GM18505 (cell line): Measurements from ENCODE around the gene RAD51B.

Experiments used
- ATAC-seq: cut with Tn5 transposase; IDR thresholded peaks from one replicate; pipeline ENCODE4 v1.9.1; 2021; ENCODE audit not compliant: unreplicated experiment
- POLR2A ChIP-seq: IDR thresholded peaks from 4 replicates; pipeline ENCODE4 v1.6.1; 2011; ENCODE audit warnings: borderline replicate concordance; ENCODE audit not compliant: insufficient read depth, insufficient read length; ENCODE audit errors: extremely low read depth

RAD51B gene

GRCh38 chr14:68137704-68138619 is 318.4 kb downstream of the RAD51B start:
- no peak for TF ChIP-seq POLR2A
- ATAC-seq: no peak

- no peak for TF ChIP-seq POLR2A
- ATAC-seq: no peak
These were observed 320.0 kb downstream of the RAD51B start for GRCh38 chr14:68139431-68140075.

DNA sequence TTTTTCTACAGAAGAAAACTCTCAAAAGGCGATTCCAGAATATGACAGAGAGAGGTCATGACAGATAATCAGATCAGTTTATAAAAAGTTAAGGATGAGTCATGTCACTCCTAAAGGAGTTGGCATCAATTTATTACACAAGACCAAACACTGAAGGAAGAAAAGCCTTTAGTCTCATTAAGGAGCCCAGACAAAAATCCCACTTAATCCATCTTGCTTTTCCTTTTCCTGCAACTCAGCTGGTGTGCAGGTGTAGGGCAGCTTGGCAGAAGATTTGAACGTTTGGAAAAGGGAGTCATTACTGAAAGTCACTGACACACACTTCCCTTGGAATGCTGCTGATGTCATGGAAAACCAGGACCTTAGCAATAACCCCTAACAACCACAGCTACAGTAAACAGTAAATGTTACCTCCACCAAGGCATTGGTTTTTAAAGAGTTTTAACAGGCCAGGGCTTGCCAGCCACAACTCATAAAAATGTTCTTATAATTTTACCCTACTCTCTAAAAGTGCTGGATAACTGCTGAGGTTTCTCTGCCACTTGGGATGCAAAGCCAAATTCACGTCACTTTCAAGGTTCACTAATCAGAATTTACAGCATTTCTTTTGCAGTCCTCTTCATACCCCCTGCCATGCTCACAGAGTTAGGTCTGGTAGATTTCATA is 320.6 kb downstream of the RAD51B start:
- no peak for ATAC-seq
- no peak for TF ChIP-seq POLR2A

DNA sequence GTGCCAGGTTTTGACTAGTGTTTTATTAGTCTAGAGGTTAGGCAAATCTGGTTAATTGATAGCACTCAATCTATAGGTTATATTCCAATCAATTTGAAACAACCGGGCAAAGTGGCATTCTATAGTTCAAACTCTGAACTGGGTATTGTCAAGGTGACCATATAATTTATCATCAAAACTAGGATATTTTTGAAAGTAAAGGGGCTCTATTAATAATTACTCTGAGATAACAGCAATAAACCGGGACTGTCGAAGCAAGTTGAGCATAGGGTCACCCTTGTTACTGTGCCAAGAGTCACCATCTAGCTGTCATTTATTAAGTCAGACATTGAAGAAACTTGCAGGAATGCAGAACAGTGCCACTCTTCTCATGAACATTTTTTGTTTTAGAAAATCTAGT is 321.2 kb downstream of the RAD51B start:
- TF ChIP-seq POLR2A: no peak
- no peak for ATAC-seq

GRCh38 chr14:68141281-68142088 is 321.9 kb downstream of the RAD51B start:
- no peak for ATAC-seq
- TF ChIP-seq POLR2A: no peak

- ATAC-seq: no peak
- TF ChIP-seq POLR2A: no peak
These were observed 323.8 kb downstream of the RAD51B start for GRCh38 chr14:68143341-68143841.

GRCh38 chr14:68144051-68144681 is 324.6 kb downstream of the RAD51B start:
- TF ChIP-seq POLR2A: no peak
- ATAC-seq: no peak

GRCh38 chr14:68145036-68145435 is 325.5 kb downstream of the RAD51B start:
- no peak for ATAC-seq
- TF ChIP-seq POLR2A: no peak

GRCh38 chr14:68145539-68145938 is 326.0 kb downstream of the RAD51B start:
- no peak for ATAC-seq

GRCh38 chr14:68146818-68147217 is 327.2 kb downstream of the RAD51B start:
- ATAC-seq: no peak
- TF ChIP-seq POLR2A: no peak

More at GRCh38 chr14:68145539-68145938, 326.0 kb downstream of the RAD51B start:
- TF ChIP-seq POLR2A: no peak

GRCh38 chr14:68147303-68147702 is 327.7 kb downstream of the RAD51B start:
- no peak for ATAC-seq

GRCh38 chr14:68148276-68148675 is 328.7 kb downstream of the RAD51B start:
- no peak for TF ChIP-seq POLR2A
- no peak for ATAC-seq

More at GRCh38 chr14:68147303-68147702, 327.7 kb downstream of the RAD51B start:
- TF ChIP-seq POLR2A: no peak
